PFSK-1 (cell line): Measurements from ENCODE around the gene CHRNB1.

Source experiments
- FOXP2 ChIP-seq: optimal IDR thresholded peaks from 2 replicates; pipeline ENCODE3; 2011; ENCODE audit warnings: borderline replicate concordance, control low read depth, inconsistent platforms; ENCODE audit not compliant: insufficient read depth; ENCODE audit errors: extremely low read length, extremely low read depth
- POLR2AphosphoS5 ChIP-seq: IDR thresholded peaks from 2 replicates; pipeline ENCODE4 v1.6.1; 2012; ENCODE audit warnings: low read depth, mild to moderate bottlenecking, control low read depth, low read length, moderate library complexity
- SIN3A ChIP-seq: IDR thresholded peaks from 2 replicates; pipeline ENCODE4 v1.6.1; 2012; ENCODE audit warnings: mild to moderate bottlenecking, low read length, moderate library complexity, borderline replicate concordance; ENCODE audit not compliant: insufficient read depth
- TAF1 ChIP-seq: IDR thresholded peaks from 2 replicates; pipeline ENCODE4 v1.6.1; 2012; ENCODE audit warnings: low read length, control low read depth, borderline replicate concordance; ENCODE audit not compliant: insufficient read depth
- TF ChIP-seq, protein P1 (sequence below), 2 experiments: IDR thresholded peaks; 2 replicates each; pipeline versions ENCODE4 v1.6.1 to v1.8.0; 2011 to 2012; ENCODE audit warnings: low read depth in 2 of 2, low read length in 2 of 2, control low read depth in 1 of 2, inconsistent platforms in 1 of 2, mild to moderate bottlenecking in 1 of 2, moderate library complexity in 1 of 2; ENCODE audit not compliant: insufficient read depth in 1 of 2

CHRNB1 gene

DNA sequence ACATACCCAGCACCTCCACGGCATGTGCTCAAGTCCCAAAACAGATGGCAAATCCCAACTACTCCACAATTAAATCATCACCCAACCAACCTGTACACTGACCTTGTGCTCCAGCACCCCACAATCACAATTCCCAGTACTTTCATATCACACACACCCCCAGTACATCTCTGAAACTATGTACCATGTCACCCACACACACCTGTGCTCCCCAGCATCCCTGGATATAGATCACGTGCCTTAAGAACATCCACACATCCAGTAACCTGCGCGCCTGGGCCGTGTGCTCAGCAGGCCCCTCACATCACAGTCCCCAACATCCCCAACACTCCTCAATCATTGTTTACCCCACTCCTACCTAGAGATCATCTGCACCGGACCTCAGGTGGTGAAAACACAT, 35.1 kb upstream of the CHRNB1 start:
- TF ChIP-seq FOXP2, result no peak
- no peak for TF ChIP-seq TAF1
- TF ChIP-seq SIN3A, result no peak
- no peak for TF ChIP-seq POLR2AphosphoS5
- TF ChIP-seq, protein P1, sequence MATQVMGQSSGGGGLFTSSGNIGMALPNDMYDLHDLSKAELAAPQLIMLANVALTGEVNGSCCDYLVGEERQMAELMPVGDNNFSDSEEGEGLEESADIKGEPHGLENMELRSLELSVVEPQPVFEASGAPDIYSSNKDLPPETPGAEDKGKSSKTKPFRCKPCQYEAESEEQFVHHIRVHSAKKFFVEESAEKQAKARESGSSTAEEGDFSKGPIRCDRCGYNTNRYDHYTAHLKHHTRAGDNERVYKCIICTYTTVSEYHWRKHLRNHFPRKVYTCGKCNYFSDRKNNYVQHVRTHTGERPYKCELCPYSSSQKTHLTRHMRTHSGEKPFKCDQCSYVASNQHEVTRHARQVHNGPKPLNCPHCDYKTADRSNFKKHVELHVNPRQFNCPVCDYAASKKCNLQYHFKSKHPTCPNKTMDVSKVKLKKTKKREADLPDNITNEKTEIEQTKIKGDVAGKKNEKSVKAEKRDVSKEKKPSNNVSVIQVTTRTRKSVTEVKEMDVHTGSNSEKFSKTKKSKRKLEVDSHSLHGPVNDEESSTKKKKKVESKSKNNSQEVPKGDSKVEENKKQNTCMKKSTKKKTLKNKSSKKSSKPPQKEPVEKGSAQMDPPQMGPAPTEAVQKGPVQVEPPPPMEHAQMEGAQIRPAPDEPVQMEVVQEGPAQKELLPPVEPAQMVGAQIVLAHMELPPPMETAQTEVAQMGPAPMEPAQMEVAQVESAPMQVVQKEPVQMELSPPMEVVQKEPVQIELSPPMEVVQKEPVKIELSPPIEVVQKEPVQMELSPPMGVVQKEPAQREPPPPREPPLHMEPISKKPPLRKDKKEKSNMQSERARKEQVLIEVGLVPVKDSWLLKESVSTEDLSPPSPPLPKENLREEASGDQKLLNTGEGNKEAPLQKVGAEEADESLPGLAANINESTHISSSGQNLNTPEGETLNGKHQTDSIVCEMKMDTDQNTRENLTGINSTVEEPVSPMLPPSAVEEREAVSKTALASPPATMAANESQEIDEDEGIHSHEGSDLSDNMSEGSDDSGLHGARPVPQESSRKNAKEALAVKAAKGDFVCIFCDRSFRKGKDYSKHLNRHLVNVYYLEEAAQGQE (IDR thresholded peaks at IDR 0.05; ENCODE audit: insufficient read depth in 1 of 2, low read depth in 2 of 2, low read length in 2 of 2), result no peak

DNA sequence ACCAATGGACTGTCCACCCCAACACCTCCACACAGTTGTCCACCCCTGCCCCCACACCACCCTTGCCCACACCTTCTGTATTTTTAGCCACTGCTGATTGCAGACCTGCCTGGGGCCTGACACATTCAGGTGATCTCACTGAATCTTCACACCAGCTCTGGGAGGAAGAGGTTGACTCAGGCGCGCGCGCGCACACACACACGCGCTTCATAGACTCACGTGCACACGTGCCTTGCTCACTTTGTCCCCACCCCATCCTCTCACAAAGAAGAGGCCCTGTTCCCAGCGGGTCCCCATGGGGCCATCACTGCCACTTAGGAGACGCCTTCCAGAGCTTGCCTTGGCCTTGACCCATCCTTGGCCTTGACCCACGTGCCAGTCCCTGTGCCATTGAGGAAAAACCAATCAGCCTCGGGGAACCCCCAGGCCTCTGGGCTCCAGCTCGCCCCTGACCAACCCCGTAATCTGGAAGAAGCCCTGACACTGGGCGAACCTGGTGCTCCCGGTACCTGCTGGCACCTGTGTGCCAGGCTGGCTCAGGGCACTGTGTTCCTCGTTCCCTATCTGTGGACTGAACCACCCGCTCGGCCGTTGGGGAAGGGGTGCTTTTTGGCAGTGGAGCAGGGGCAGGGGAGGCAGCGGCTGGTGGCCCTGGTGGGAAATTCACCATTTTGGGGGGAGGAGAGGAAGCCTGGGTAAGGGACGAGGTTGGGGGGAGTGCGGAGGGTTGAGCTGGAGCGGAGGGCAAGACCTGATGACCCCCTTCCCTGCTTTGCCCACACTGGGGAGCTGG, 34.0 kb upstream of the CHRNB1 start:
- TF ChIP-seq FOXP2, result no peak
- no peak for TF ChIP-seq SIN3A
- no peak for TF ChIP-seq POLR2AphosphoS5
- no peak for TF ChIP-seq TAF1
- TF ChIP-seq, protein P1 (IDR thresholded peaks at IDR 0.05; ENCODE audit: insufficient read depth in 1 of 2, low read depth in 2 of 2, low read length in 2 of 2), result no peak

DNA sequence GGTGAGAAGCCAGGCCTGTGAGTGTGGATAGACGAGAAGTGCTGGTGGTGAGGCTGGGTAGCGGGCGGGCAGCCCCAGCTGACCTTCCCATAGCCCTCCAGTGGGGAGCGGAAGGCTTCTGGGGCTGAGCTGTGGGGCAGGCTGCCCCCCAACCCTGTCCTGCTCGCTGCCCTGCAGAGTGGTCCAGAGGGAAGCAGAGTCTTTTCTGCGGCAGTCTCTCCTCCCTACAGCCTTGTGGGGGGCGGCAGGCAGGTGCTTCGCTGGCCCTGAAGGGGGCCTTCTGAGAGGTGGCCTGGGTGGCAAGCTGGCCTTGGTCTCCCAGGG, 33.5 kb upstream of the CHRNB1 start:
- TF ChIP-seq SIN3A (no peak), TAF1 (no peak), POLR2AphosphoS5 (no peak), FOXP2 (no peak)
- TF ChIP-seq, protein P1 (IDR thresholded peaks at IDR 0.05; ENCODE audit: insufficient read depth in 1 of 2, low read depth in 2 of 2, low read length in 2 of 2), result no peak

DNA sequence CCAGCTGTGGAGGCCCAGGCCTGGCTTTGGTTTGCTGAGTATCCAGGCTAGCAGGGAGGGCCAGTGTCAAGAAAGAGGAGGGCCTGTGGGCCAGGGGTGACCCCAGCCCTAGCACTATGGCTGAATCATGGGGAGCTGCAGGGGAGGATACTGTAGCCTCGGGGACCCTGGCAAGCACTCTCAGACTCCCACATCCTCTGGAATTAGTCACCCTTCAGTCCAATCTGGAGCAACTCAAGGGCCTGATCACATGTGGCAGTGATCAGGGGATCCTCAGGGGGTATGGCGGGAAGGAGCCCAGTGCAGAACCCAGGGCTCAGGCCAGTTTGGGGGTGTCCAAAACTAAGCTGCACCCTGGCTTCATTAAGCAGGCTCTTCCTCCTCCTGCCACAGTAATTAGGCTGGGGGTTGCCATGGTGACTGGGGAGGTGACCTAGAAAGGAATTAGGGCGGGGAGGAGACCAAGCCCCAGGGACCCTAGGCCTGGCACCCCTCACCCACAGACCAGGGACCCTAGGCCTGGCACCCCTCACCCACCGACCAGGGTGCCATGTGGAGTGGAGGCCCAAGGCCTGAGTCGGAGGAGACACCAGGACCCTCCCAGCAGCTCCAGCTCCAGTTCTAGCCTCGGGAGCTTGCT, 31.4 kb upstream of the CHRNB1 start:
- TF ChIP-seq POLR2AphosphoS5 (no peak), FOXP2 (no peak), SIN3A (no peak), TAF1 (no peak)
- TF ChIP-seq, protein P1 (IDR thresholded peaks at IDR 0.05; ENCODE audit: insufficient read depth in 1 of 2, low read depth in 2 of 2, low read length in 2 of 2), result no peak
